GM12872 (cell line): ENCODE results near the gene LMX1B.

ENCODE experiments used
- TF ChIP-seq, protein P1 (sequence below): IDR thresholded peaks from 3 replicates; pipeline ENCODE4 v1.5.1; 2011; ENCODE audit warnings: low read depth, mild to moderate bottlenecking, low read length, moderate library complexity; ENCODE audit not compliant: insufficient read depth

Gene LMX1B

DNA sequence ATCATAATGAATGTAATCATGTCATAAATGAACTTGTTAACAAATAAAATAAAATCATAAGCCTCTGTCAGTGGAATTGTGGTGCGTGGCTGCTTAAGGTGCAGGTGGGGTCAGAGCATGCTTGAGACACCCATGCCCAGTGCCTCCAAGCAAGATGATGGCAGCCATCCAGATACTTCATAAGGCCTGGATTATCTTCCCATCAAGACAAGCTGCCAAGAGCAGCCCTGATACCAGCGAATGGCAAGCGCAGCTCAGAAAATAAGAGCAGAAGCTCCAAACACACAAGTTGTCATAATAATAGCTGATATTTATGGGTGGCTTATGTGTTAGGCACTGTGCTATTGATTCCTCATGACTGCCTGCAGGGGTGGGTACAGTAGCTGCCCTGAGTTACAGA lies 21.8 kb upstream of the LMX1B start:
- TF ChIP-seq, protein P1, sequence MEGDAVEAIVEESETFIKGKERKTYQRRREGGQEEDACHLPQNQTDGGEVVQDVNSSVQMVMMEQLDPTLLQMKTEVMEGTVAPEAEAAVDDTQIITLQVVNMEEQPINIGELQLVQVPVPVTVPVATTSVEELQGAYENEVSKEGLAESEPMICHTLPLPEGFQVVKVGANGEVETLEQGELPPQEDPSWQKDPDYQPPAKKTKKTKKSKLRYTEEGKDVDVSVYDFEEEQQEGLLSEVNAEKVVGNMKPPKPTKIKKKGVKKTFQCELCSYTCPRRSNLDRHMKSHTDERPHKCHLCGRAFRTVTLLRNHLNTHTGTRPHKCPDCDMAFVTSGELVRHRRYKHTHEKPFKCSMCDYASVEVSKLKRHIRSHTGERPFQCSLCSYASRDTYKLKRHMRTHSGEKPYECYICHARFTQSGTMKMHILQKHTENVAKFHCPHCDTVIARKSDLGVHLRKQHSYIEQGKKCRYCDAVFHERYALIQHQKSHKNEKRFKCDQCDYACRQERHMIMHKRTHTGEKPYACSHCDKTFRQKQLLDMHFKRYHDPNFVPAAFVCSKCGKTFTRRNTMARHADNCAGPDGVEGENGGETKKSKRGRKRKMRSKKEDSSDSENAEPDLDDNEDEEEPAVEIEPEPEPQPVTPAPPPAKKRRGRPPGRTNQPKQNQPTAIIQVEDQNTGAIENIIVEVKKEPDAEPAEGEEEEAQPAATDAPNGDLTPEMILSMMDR = no peak

- TF ChIP-seq, protein P1 = no peak
These were observed 21.3 kb upstream of the LMX1B start for GRCh38 chr9:126592461-126592860.

DNA sequence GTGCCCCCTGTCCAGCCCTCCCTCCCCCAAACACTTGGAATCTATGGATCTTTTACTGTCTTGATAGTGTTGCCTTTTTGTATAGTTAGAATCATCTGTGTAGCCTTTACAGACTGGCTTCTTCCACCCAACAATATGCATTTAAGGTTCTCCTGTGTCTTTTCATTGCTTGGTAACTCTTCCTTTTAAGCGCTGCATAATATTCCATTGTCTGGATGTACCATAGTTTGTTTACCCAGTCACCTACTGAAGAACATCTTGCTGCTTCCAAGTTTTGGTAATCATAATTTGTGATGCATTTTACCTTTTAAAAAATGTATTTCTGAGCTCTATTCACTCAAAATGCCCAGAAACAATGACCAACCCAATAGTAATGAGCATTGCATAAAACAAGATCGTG lies 17.7 kb upstream of the LMX1B start:
- TF ChIP-seq, protein P1 = no peak

DNA sequence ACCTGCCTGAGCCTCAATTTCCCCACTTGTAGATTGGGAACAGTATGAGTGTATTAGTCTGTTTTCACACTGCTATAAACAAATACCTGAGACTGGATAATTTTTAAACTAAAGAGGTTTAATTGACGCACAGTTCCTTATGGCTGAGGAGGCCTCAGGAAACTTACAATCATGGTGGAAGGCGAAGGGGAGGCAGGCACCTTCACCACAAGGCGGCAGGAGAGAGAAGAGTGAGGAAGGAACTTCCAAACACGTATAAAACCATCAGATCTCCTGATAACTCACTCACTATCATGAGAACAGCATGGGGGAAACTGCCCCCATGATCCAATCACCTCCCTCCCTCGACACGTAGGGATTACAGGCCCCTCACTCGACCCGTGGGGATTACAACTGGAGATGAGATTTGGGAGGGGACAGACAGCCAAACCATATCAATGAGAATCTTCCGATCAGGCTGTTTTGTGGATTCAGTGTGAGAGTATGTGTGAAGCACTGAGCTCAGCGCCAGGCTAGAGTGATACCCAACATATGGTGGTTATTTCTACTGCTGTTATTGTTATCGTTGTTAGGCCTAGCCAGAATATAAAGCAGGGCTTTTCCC lies 14.6 kb upstream of the LMX1B start:
- TF ChIP-seq, protein P1 = 0 out of 3 replicates have a peak, but pooled peaks have one; percentile 13

- TF ChIP-seq, protein P1 = no peak
These were observed 9.4 kb upstream of the LMX1B start for GRCh38 chr9:126604059-126605055.

- TF ChIP-seq, protein P1 = no peak
These were observed 7.8 kb upstream of the LMX1B start for GRCh38 chr9:126605792-126606482.

GRCh38 chr9:126606483-126606870 lies 7.3 kb upstream of the LMX1B start:
- TF ChIP-seq, protein P1 = no peak
